ENCODE results near the gene CDC14A. TPM values are rescaled to one million over a fixed set of nuclear protein-coding genes. Genes with fewer than 3 reads are reported as not detected.

The CDC14A gene
- total RNA-seq, 1 experiment from 2014 or later: 11.1 TPM

- Mint-ChIP-seq H3K4me3 (no peak overlapping the region), H3K36me3 (no peaks in the 10 kb centered on the region), H3K27ac (no peak overlapping the region), H3K9me3 (no peaks in the 10 kb centered on the region), H3K4me1 (peaks cover 11% of the 10 kb centered on the region), H3K27me3 (ENCODE audit: low read depth) (no peaks in the 10 kb centered on the region; the same call in 1 of the 2 replicates)
- ATAC-seq (no peak), DNase-seq (ENCODE audit: low spot score) (no peak)
- TF ChIP-seq ZMAT4 (CRISPR knock-in tag; IDR thresholded peaks at IDR 0.05) (no peak), SMAD3 (CRISPR knock-in tag; IDR thresholded peaks at IDR 0.05; ENCODE audit: borderline replicate concordance) (no peak), E2F5 (CRISPR knock-in tag; IDR thresholded peaks at IDR 0.05) (no peak), ZNF423 (CRISPR knock-in tag; IDR thresholded peaks at IDR 0.05) (no peak), E2F4 (CRISPR knock-in tag; IDR thresholded peaks at IDR 0.05; ENCODE audit: borderline replicate concordance, low read depth) (no peak)
- ChIA-PET POLR2A (no interaction called here), CTCF (no interaction called here)
Observed at GRCh38 chr1:100348549-100349144, 3.7 kb upstream of the CDC14A start.

GRCh38 chr1:100349246-100349645, 3.1 kb upstream of the CDC14A start:
- peaks cover 13% of the 10 kb centered on the region for H3K4me1 Mint-ChIP-seq
- no peak overlapping the region for H3K27ac Mint-ChIP-seq
- ChIA-PET POLR2A (no interaction called here), CTCF (no interaction called here)
- no peaks in the 10 kb centered on the region for H3K9me3 Mint-ChIP-seq
- TF ChIP-seq PREB (CRISPR knock-in tag; IDR thresholded peaks at IDR 0.05; ENCODE audit: borderline replicate concordance) (no peak), E2F5 (CRISPR knock-in tag; IDR thresholded peaks at IDR 0.05) (no peak), OVOL2 (CRISPR knock-in tag; IDR thresholded peaks at IDR 0.05; ENCODE audit: borderline replicate concordance) (no peak), ZSCAN18 (CRISPR knock-in tag; IDR thresholded peaks at IDR 0.05) (no peak), SOX15 (CRISPR knock-in tag; IDR thresholded peaks at IDR 0.05) (no peak), ZBTB21 (CRISPR knock-in tag; IDR thresholded peaks at IDR 0.05; ENCODE audit: borderline replicate concordance) (no peak), GTF2I (CRISPR knock-in tag; conservative IDR thresholded peaks at IDR 0.05) (no peak), AFF4 (CRISPR knock-in tag; IDR thresholded peaks at IDR 0.05; ENCODE audit: borderline replicate concordance) (no peak)
- no peak overlapping the region for H3K4me3 Mint-ChIP-seq
- no peaks in the 10 kb centered on the region for H3K36me3 Mint-ChIP-seq
- no peaks in the 10 kb centered on the region; the same call in 1 of the 2 replicates for H3K27me3 Mint-ChIP-seq (ENCODE audit: low read depth)
- ATAC-seq: no peak
- DNase-seq (ENCODE audit: low spot score): no peak
